ENCODE data around the gene ESRRA. TPM values are rescaled to one million over a fixed set of nuclear protein-coding genes. Genes with fewer than 3 reads are reported as not detected.

The ESRRA gene
- total RNA-seq, 1 donor from 2014 or later = 34.7 TPM

DNA sequence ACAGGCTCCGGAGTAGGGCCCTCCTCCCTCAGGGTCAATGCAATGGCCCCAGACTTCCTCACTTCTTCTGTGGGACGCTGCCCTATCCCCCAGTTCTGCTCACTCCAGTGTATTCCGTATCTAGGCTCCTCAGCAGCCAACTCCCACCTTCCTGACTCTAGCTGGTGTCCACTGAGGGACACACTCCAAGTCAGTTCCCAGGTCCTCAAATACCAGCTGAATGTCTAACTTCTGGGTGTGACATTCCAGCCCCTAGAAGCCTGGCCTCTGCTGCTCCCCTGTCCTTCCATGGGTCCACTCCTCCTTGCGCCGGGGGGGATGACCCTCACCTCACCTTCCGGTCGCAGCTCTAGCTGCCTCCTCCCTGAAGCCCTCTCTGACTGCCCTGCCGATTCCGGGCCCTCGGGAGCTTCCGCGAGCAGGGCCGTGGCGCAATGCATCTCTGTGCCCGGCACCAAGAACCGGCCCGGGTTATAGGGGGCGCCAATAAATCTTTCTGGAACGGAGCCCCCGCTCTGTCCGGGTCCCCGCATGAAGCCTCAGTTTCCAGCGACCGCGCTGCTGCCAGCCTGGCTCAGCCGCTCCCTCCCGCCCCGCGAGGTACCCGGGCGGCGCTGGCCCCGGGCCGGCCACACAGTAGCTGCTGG, 36.3 kb upstream of the ESRRA start:
- H3K27ac Mint-ChIP-seq (ENCODE audit: unreplicated experiment) = peak overlapping the region; percentile 92
- peaks cover 22% of the 10 kb centered on the region for H3K4me1 Mint-ChIP-seq
- DNase-seq (ENCODE audit: low read depth, low spot score) = peak; percentile 14
- H3K27me3 Mint-ChIP-seq (ENCODE audit: low read depth) = peaks cover 7% of the 10 kb centered on the region
- TF ChIP-seq, protein P1, sequence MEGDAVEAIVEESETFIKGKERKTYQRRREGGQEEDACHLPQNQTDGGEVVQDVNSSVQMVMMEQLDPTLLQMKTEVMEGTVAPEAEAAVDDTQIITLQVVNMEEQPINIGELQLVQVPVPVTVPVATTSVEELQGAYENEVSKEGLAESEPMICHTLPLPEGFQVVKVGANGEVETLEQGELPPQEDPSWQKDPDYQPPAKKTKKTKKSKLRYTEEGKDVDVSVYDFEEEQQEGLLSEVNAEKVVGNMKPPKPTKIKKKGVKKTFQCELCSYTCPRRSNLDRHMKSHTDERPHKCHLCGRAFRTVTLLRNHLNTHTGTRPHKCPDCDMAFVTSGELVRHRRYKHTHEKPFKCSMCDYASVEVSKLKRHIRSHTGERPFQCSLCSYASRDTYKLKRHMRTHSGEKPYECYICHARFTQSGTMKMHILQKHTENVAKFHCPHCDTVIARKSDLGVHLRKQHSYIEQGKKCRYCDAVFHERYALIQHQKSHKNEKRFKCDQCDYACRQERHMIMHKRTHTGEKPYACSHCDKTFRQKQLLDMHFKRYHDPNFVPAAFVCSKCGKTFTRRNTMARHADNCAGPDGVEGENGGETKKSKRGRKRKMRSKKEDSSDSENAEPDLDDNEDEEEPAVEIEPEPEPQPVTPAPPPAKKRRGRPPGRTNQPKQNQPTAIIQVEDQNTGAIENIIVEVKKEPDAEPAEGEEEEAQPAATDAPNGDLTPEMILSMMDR (conservative IDR thresholded peaks at IDR 0.05) = no peak
- peak overlapping the region; percentile 85 for H3K4me3 Mint-ChIP-seq
- no peaks in the 10 kb centered on the region for H3K9me3 Mint-ChIP-seq
- peaks cover 3% of the 10 kb centered on the region for H3K36me3 Mint-ChIP-seq (ENCODE audit: low read depth)

DNA sequence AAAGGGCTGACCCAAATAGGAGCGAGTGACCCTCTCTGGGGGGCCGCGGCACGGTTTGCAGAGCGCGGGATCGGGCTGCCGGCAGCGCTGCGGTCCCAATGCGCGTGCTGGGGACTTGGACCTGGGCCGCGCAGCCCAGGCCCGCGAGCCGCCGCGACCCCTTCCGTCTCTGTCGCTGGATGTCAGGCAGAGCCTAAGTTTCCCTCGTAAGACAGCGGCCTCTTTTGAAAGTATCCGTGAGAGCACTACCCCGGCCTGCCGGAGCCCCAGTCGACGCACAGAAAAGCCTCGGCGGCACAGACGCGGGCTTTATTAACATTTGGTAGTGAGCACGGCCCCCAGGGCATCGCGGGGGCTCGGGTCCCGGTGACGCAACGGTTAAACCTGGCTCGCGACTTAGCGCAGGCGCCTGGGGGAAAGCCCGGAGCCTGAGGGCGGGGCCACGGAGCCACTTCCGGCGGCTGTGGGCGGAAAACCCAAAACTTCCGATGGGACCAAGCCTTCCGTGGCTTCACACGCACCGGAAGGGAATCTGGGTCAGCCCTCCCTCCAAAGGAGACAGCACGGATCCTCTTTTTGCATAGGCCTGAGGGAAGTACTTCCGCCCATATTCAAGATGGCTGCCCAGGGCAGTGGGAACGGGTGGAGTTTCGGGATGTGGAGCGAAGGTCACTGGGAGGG, 35.6 kb upstream of the ESRRA start:
- Mint-ChIP-seq H3K9me3 (no peaks in the 10 kb centered on the region), H3K27ac (ENCODE audit: unreplicated experiment) (peak overlapping the region; percentile 100), H3K36me3 (ENCODE audit: low read depth) (peaks cover 3% of the 10 kb centered on the region), H3K27me3 (ENCODE audit: low read depth) (peaks cover 7% of the 10 kb centered on the region), H3K4me1 (peaks cover 22% of the 10 kb centered on the region), H3K4me3 (peak overlapping the region; percentile 99)
- DNase-seq (ENCODE audit: low read depth, low spot score) = peak; percentile 96
- TF ChIP-seq, protein P1 (conservative IDR thresholded peaks at IDR 0.05) = no peak

DNA sequence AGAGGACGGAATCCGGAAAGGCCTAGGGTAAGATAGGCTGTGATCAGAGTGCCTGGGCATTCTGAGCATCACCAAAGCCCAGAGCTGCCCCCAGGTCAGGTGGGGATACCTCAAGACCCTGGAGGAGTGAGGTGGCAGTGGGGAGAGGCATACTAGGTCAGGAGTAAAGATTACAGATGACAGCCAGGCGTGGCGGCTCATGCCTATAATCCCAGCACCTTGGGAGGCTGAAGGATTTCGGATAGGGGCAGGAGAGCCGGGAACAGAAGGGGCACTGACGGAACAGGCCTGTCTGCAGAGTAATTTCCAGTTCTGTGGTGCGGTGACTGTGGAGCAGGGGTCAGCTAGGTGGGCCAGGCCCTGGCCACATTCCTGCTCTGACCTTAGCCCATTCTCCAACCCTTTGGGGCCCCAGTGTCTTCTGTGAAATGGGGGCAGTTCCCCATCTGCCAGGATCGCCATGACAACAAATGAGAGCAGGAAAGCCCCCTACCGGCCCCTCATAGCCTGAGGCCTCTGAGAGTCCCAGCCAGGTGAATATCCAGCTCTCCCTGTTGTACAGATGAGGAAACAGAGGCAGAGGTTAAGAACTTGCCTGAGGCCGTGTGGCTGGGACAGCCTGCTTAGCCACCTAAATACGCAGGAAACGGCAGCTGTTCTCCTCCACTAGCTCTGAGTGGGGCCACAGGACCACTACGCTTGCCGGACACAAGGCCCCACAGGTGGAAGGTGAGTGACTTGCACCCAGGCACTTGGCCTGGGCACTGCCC, 30.1 kb upstream of the ESRRA start:
- no peak for DNase-seq (ENCODE audit: low read depth, low spot score)
- TF ChIP-seq, protein P1 (conservative IDR thresholded peaks at IDR 0.05) = no peak
- peaks cover under 1% of the 10 kb centered on the region for H3K36me3 Mint-ChIP-seq (ENCODE audit: low read depth)
- H3K9me3 Mint-ChIP-seq = no peaks in the 10 kb centered on the region
- H3K4me3 Mint-ChIP-seq = peak overlapping the region; percentile 44
- H3K4me1 Mint-ChIP-seq = peaks cover 9% of the 10 kb centered on the region
- no peak overlapping the region for H3K27ac Mint-ChIP-seq (ENCODE audit: unreplicated experiment)
- H3K27me3 Mint-ChIP-seq (ENCODE audit: low read depth) = peaks cover 2% of the 10 kb centered on the region

DNA sequence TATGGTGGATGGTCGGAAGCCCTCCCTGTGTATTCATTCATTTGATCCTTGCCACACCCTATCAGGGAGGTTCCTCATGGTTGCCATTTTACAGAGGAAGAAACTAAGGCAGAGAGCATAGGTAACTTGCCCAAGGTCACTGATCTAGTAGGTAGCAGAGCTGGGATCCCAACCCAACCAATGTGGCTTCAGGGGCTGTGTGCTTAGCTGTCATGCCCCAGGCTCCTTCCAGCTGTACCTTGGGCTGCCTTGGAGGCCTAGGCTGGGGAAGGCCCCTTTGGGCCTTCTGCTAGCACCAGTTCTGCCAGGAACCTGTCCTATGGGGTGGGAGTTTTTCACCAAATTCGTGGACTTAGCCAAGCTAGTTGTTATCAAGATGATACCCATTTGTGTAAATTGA, 29.5 kb upstream of the ESRRA start:
- Mint-ChIP-seq H3K36me3 (ENCODE audit: low read depth) (no peaks in the 10 kb centered on the region), H3K4me1 (peaks cover 6% of the 10 kb centered on the region)
- TF ChIP-seq, protein P1 (conservative IDR thresholded peaks at IDR 0.05) = no peak

DNA sequence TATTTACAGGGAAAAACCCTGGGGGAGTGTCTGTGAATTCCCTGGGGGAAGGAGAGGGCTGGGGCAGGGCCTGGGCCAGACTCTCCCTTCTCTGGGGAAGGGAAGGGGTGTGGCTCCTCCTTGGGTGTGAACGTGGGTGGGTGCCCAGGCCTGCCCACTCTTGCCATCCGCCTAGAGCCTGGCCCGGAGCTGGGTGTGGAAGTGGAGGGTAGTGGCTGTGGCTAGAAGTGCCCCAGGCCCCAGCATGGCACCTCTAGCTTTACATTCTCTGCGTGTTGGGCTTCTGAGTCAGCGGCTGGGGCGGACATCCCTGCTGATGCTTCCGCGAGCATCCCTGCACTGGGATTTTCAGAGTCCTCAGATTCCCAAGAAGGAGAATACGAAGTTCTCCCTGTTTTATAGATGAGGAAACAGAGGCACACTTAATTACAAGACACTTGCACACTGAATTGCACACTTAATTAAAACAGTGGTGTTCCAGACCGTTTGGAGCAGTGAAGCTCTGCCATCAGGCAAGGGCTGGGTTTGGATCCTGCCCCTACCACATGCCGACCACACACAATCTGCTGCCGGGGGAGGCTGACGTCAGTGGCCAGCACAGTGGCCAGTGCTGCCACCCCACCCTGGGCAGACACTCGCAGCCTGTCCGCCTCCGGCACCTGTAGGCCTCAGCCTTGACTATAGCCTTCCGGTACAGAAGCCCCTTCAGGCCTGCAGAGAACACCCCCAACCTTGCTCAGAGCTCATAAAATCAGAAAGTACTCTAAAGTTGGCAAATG, 28.5 kb upstream of the ESRRA start:
- TF ChIP-seq, protein P1 (conservative IDR thresholded peaks at IDR 0.05) = no peak
- no peak overlapping the region for H3K27ac Mint-ChIP-seq (ENCODE audit: unreplicated experiment)
- DNase-seq (ENCODE audit: low read depth, low spot score) = no peak
- peaks cover 8% of the 10 kb centered on the region for H3K4me1 Mint-ChIP-seq
- no peaks in the 10 kb centered on the region for H3K9me3 Mint-ChIP-seq
- H3K27me3 Mint-ChIP-seq (ENCODE audit: low read depth) = no peaks in the 10 kb centered on the region
- H3K4me3 Mint-ChIP-seq = peak overlapping the region; percentile 9
- H3K36me3 Mint-ChIP-seq (ENCODE audit: low read depth) = no peaks in the 10 kb centered on the region

More for the DNA sequence above, 29.5 kb upstream of the ESRRA start:
- no peak overlapping the region for H3K27ac Mint-ChIP-seq (ENCODE audit: unreplicated experiment)
- H3K4me3 Mint-ChIP-seq = no peak overlapping the region
- DNase-seq (ENCODE audit: low read depth, low spot score) = no peak
- no peaks in the 10 kb centered on the region for H3K9me3 Mint-ChIP-seq
- no peaks in the 10 kb centered on the region for H3K27me3 Mint-ChIP-seq (ENCODE audit: low read depth)
